Neutrophil (primary cell): Measurements from ENCODE around the gene C14orf119.

ENCODE experiments used
- H3K27ac ChIP-seq: fragments of 200-600 bp; sonication (generic); 2 replicates; pipeline ENCODE4 v1.5.1; 2016; ENCODE audit warnings: mild to moderate bottlenecking, moderate library complexity
- H3K27me3 ChIP-seq: fragments of 200-600 bp; sonication (generic); 2 replicates; pipeline ENCODE4 v1.6.0; 2016; ENCODE audit warnings: mild to moderate bottlenecking
- H3K36me3 ChIP-seq: fragments of 200-600 bp; sonication (generic); 2 replicates; pipeline ENCODE4 v1.5.1; 2017
- H3K4me1 ChIP-seq, 2 experiments: fragments of 200-600 bp in 1 of 2; sonication (generic) in 1 of 2; 1 replicate in 1 of 2; 2 replicates in 1 of 2; pipeline versions ENCODE4 v1.5.1 to v1.6.1; 2013 to 2016; ENCODE audit warnings: low read depth in 1 of 2, low read length in 1 of 2, mild to moderate bottlenecking in 1 of 2, moderate library complexity in 1 of 2; ENCODE audit not compliant: control insufficient read depth in 1 of 2, insufficient read depth in 1 of 2
- H3K4me3 ChIP-seq, 2 experiments: fragments of 200-600 bp in 1 of 2; sonication (generic) in 1 of 2; 1 replicate in 1 of 2; 2 replicates in 1 of 2; pipeline ENCODE4 v1.5.1; 2013 to 2016; ENCODE audit warnings: low read depth in 1 of 2, low read length in 1 of 2, mild to moderate bottlenecking in 1 of 2, moderate library complexity in 1 of 2
- H3K9me3 ChIP-seq: fragments of 200-600 bp; sonication (generic); 2 replicates; pipeline ENCODE4 v1.5.1; 2016
- CTCF ChIP-seq: fragments of 200-600 bp; sonication (generic); IDR thresholded peaks from 2 replicates; pipeline ENCODE4 v1.5.1; 2016; ENCODE audit warnings: antibody characterized with exemption

C14orf119 gene

GRCh38 chr14:23093991-23094665 is 1.2 kb upstream of the C14orf119 start:
- H3K36me3 ChIP-seq = peaks cover 59% of the 10 kb centered on the region
- no peak for TF ChIP-seq CTCF
- H3K4me3 ChIP-seq = peak overlapping the region; percentile 92 to 98
- peak overlapping the region; percentile 89 for H3K27ac ChIP-seq
- no peaks in the 10 kb centered on the region for H3K27me3 ChIP-seq
- H3K9me3 ChIP-seq = no peaks in the 10 kb centered on the region
- H3K4me1 ChIP-seq = peaks cover 37 to 41% of the 10 kb centered on the region in 2 experiments

GRCh38 chr14:23094666-23095195 is 574 bp upstream of the C14orf119 start, which contains the start of gene ACIN1:
ACIN1 (minus strand) TSS chr14:23095136; CDS start chr14:23095112, 24 bp downstream.
- Histone ChIP-seq H3K4me1 (peaks cover 37 to 41% of the 10 kb centered on the region in 2 experiments), H3K27ac (peak within 1 kb of the TSS; percentile 89), H3K9me3 (no peaks in the 10 kb centered on the region), H3K36me3 (peaks cover 54% of the 10 kb centered on the region), H3K27me3 (no peaks in the 10 kb centered on the region), H3K4me3 (peak within 1 kb of the TSS; percentile 92 to 98)
- no peak for TF ChIP-seq CTCF

- Histone ChIP-seq H3K9me3 (no peaks in the 10 kb centered on the region), H3K36me3 (peaks cover 24% of the 10 kb centered on the region), H3K27ac (peak overlapping the region; percentile 33), H3K4me3 (no peak overlapping the region), H3K27me3 (no peaks in the 10 kb centered on the region), H3K4me1 (peaks cover 49 to 55% of the 10 kb centered on the region in 2 experiments)
- TF ChIP-seq CTCF = no peak
These were observed 2.5 kb downstream of the C14orf119 start for GRCh38 chr14:23097786-23098185.

GRCh38 chr14:23099212-23099861 is 4.0 kb downstream of the C14orf119 start:
- TF ChIP-seq CTCF = no peak
- no peak overlapping the region for H3K27ac ChIP-seq
- H3K27me3 ChIP-seq = no peaks in the 10 kb centered on the region
- peaks cover 17% of the 10 kb centered on the region for H3K36me3 ChIP-seq
- H3K4me1 ChIP-seq = peaks cover 37 to 43% of the 10 kb centered on the region in 2 experiments
- no peak overlapping the region for H3K4me3 ChIP-seq
- no peaks in the 10 kb centered on the region for H3K9me3 ChIP-seq

GRCh38 chr14:23101213-23101970 is 6.1 kb downstream of the C14orf119 start:
- no peak for TF ChIP-seq CTCF
- H3K36me3 ChIP-seq = peaks cover 17% of the 10 kb centered on the region
- H3K4me3 ChIP-seq = no peak overlapping the region
- peaks cover 28 to 34% of the 10 kb centered on the region in 2 experiments for H3K4me1 ChIP-seq
- no peaks in the 10 kb centered on the region for H3K27me3 ChIP-seq
- H3K9me3 ChIP-seq = no peaks in the 10 kb centered on the region
- H3K27ac ChIP-seq = peak overlapping the region; percentile 55
